Erythroblast (primary cell): Measurements from ENCODE around the gene ANKRD37.

Experiments
- GATA1 ChIP-seq: IDR thresholded peaks from 2 replicates; pipeline ENCODE4 v1.6.1; 2011; ENCODE audit warnings: low read depth, mild to moderate bottlenecking, control low read depth, low read length, moderate library complexity
- POLR2A ChIP-seq: IDR thresholded peaks from 2 replicates; pipeline ENCODE4 v1.6.1; 2011; ENCODE audit warnings: mild to moderate bottlenecking, low read length

GRCh38 chr4:185357211-185357610 is 39.4 kb upstream of the ANKRD37 start:
- TF ChIP-seq POLR2A (no peak), GATA1 (no peak)
